HepG2 (cell line): ENCODE measurements around the gene EVA1A. TPM values are rescaled to one million over a fixed set of nuclear protein-coding genes. Genes with fewer than 3 reads are reported as not detected.

Source experiments
- ATM ChIP-seq: fragments of 450-650 bp; IDR thresholded peaks from 2 replicates; pipeline ENCODE4 v1.7.1; 2017; ENCODE audit warnings: mild to moderate bottlenecking, borderline replicate concordance
- CEBPB ChIP-seq: IDR thresholded peaks from 2 replicates; pipeline ENCODE4 v1.6.1; 2011; ENCODE audit warnings: low read depth, low read length, improper control_type of control experiment, borderline replicate concordance
- GMEB1 ChIP-seq: sonication (generic); formaldehyde crosslinking; IDR thresholded peaks from 2 replicates; pipeline ENCODE4 v1.5.1; 2020; ENCODE audit warnings: missing genetic modification reagents, mild to moderate bottlenecking, borderline replicate concordance
- GTF3A ChIP-seq: sonication (generic); formaldehyde crosslinking; conservative IDR thresholded peaks from 2 replicates; pipeline ENCODE4 v1.4.0; 2020; ENCODE audit warnings: mild to moderate bottlenecking, missing genetic modification reagents
- NFE2L1 ChIP-seq: sonication (generic); formaldehyde crosslinking; IDR thresholded peaks from 2 replicates; pipeline ENCODE4 v1.4.0; 2020; ENCODE audit warnings: missing genetic modification reagents, mild to moderate bottlenecking, borderline replicate concordance
- RBFOX2 ChIP-seq: fragments of 200-400 bp; formaldehyde crosslinking; IDR thresholded peaks from 2 replicates; pipeline ENCODE4 v1.6.1; 2017; ENCODE audit warnings: low read depth, mild to moderate bottlenecking, low read length
- SIX4 ChIP-seq: sonication (generic); formaldehyde crosslinking; IDR thresholded peaks from 2 replicates; pipeline ENCODE4 v1.4.0; 2020; ENCODE audit warnings: missing genetic modification reagents
- SNAI1 ChIP-seq: sonication (generic); formaldehyde crosslinking; IDR thresholded peaks from 2 replicates; pipeline ENCODE4 v1.5.0; 2020; ENCODE audit warnings: mild to moderate bottlenecking, missing genetic modification reagents, borderline replicate concordance
- SOX13 ChIP-seq, 3 experiments: fragments of 450-650 bp in 1 of 3; sonication (generic) in 1 of 3; formaldehyde crosslinking in 1 of 3; IDR thresholded peaks in 2 of 3; conservative IDR thresholded peaks in 1 of 3; 2 replicates each; pipeline versions ENCODE4 v1.5.0 to v1.6.1; 2016 to 2020; ENCODE audit warnings: antibody characterized with exemption in 1 of 3, mild to moderate bottlenecking in 1 of 3, missing compliant biosample characterization in 1 of 3, missing genetic modification reagents in 1 of 3, moderate library complexity in 1 of 3
- SOX5 ChIP-seq: IDR thresholded peaks from 2 replicates; pipeline ENCODE4 v1.6.1; 2016; ENCODE audit warnings: borderline replicate concordance
- U2AF1 ChIP-seq: fragments of 200-400 bp; formaldehyde crosslinking; optimal IDR thresholded peaks from 2 replicates; pipeline ENCODE3; 2017; ENCODE audit warnings: mild to moderate bottlenecking, low read depth, low read length
- ZBTB39 ChIP-seq: sonication (generic); formaldehyde crosslinking; IDR thresholded peaks from 2 replicates; pipeline ENCODE4 v1.5.0; 2020; ENCODE audit warnings: missing genetic modification reagents
- ZFP41 ChIP-seq: sonication (generic); formaldehyde crosslinking; IDR thresholded peaks from 2 replicates; pipeline ENCODE4 v1.4.0; 2020; ENCODE audit warnings: mild to moderate bottlenecking, missing genetic modification reagents, borderline replicate concordance
- ZNF441 ChIP-seq: sonication (generic); formaldehyde crosslinking; IDR thresholded peaks from 2 replicates; pipeline ENCODE4 v1.7.0; 2021; ENCODE audit warnings: missing genetic modification reagents, borderline replicate concordance
- ZNF674 ChIP-seq: sonication (generic); formaldehyde crosslinking; IDR thresholded peaks from 2 replicates; pipeline ENCODE4 v1.5.0; 2020; ENCODE audit warnings: low read depth, mild to moderate bottlenecking, missing genetic modification reagents
- ZNF709 ChIP-seq: sonication (generic); formaldehyde crosslinking; IDR thresholded peaks from 2 replicates; pipeline ENCODE4 v1.5.0; 2020; ENCODE audit warnings: mild to moderate bottlenecking, missing genetic modification reagents
- ZSCAN31 ChIP-seq: sonication (generic); formaldehyde crosslinking; IDR thresholded peaks from 2 replicates; pipeline ENCODE4 v1.5.0; 2020; ENCODE audit warnings: low read depth, mild to moderate bottlenecking, missing genetic modification reagents
- polyA plus RNA-seq, 8 experiments: library from polyadenylated mRNA; depleted of rRNA in 3 of 8; stranded (reverse) in 7 of 8; unstranded in 1 of 8; fragments of >200 nt; fragmentation: Illumina TruSeq in 4 of 8; extraction: Trizol in 4 of 8; gene quantifications; 2 replicates each; pipeline versions ENCODE4 v1.2.1 to v1.2.3, GENCODE V29; 2011 to 2016; ENCODE audit warnings: low read depth in 4 of 8, missing spikeins in 1 of 8, mixed read lengths in 1 of 8; ENCODE audit not compliant: insufficient read depth in 1 of 8
- total RNA-seq, 5 experiments: library from RNA; depleted of rRNA; stranded (reverse); fragments of >200 nt; fragmentation: Illumina TruSeq; extraction: Trizol; gene quantifications; 2 replicates each; pipeline ENCODE4 v1.2.3, GENCODE V29; 2016; ENCODE audit warnings: low read depth in 1 of 5
- TF ChIP-seq, protein P1 (sequence below): sonication (generic); formaldehyde crosslinking; IDR thresholded peaks from 2 replicates; pipeline ENCODE4 v1.4.0; 2020; ENCODE audit warnings: missing genetic modification reagents
- TF ChIP-seq, protein P2 (sequence below): sonication (generic); IDR thresholded peaks from 2 replicates; pipeline ENCODE4 v1.6.1; 2016; ENCODE audit warnings: low read depth, borderline replicate concordance

Gene EVA1A
- total and polyA plus RNA-seq, 2 of the 13 experiments (the other 11 are each of a cell fraction or from before 2014, with no cell fraction given) = 57.5 to 57.8 TPM

DNA sequence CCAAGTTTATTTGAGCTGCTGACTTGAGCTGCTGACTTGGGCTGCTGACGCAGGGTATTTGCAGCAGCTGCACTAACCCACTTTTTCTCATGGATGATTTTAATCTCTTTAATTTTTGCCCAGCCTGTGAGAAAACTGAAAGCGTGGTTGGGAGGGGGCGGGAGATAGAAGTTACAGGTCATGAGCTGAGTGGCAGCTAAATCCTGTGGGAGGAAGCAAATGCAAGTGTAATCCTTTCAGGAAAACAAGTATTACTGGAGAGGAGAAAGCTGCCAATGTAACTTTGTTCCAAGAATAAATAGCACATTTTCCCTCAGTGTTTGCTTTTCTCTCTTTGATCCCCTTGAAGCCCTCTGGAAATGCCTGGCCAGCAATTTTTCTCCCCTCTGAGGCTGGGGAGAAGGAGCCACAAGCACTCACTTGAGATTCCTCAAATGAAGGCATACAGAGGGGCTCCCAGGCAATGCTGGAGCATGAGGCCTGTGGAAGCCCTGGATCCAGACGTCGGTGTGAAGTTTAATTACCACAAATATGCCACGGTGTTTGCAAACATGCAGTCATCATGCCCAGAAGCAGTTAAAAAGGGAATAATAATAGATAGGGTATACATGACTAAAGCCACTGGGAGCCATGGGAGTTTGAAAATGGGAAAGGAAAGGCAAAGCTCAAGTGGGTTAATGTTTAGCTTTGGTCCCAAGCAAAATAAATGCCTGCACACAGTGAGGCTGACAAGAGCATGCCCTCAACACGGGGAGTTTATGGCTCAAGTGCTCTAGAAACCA is 10.4 kb upstream of the EVA1A start (continued):
- TF ChIP-seq NFE2L1 (CRISPR knock-in tag) = no peak
- TF ChIP-seq SOX13 (IDR thresholded peaks at IDR 0.05) = peak; percentile 47
- TF ChIP-seq SOX13 (CRISPR knock-in tag; conservative IDR thresholded peaks at IDR 0.05 in 1 of 2, IDR thresholded peaks at IDR 0.05 in 1 of 2) = peak; percentile 39 to 84; a peak in 2 of 4 replicates
- no peak for TF ChIP-seq U2AF1
- TF ChIP-seq GMEB1 (CRISPR knock-in tag) = peak; percentile 61; the same call in 1 of the 2 replicates
- peak; percentile 79; the same call in 1 of the 2 replicates for TF ChIP-seq SOX5
- TF ChIP-seq RBFOX2 = peak; percentile 85
- no peak for TF ChIP-seq ZNF674
- TF ChIP-seq, protein P1, sequence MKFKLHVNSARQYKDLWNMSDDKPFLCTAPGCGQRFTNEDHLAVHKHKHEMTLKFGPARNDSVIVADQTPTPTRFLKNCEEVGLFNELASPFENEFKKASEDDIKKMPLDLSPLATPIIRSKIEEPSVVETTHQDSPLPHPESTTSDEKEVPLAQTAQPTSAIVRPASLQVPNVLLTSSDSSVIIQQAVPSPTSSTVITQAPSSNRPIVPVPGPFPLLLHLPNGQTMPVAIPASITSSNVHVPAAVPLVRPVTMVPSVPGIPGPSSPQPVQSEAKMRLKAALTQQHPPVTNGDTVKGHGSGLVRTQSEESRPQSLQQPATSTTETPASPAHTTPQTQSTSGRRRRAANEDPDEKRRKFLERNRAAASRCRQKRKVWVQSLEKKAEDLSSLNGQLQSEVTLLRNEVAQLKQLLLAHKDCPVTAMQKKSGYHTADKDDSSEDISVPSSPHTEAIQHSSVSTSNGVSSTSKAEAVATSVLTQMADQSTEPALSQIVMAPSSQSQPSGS (CRISPR knock-in tag) = peak; percentile 37; the same call in 1 of the 2 replicates
- TF ChIP-seq SIX4 = no peak
- no peak for TF ChIP-seq ATM
- TF ChIP-seq CEBPB = no peak
- TF ChIP-seq, protein P2, sequence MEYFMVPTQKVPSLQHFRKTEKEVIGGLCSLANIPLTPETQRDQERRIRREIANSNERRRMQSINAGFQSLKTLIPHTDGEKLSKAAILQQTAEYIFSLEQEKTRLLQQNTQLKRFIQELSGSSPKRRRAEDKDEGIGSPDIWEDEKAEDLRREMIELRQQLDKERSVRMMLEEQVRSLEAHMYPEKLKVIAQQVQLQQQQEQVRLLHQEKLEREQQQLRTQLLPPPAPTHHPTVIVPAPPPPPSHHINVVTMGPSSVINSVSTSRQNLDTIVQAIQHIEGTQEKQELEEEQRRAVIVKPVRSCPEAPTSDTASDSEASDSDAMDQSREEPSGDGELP = peak; percentile 67; the same call in 1 of the 2 replicates
- TF ChIP-seq SNAI1 = no peak
- TF ChIP-seq ZBTB39 (CRISPR knock-in tag) = no peak
- no peak for TF ChIP-seq GTF3A (CRISPR knock-in tag)
- peak; percentile 32; the same call in 1 of the 2 replicates for TF ChIP-seq ZNF709 (CRISPR knock-in tag)
- no peak for TF ChIP-seq ZFP41
- peak; percentile 77; the same call in 1 of the 2 replicates for TF ChIP-seq ZNF441 (CRISPR knock-in tag)
- TF ChIP-seq ZSCAN31 (CRISPR knock-in tag) = 0 out of 2 replicates have a peak, but pooled peaks have one; percentile 52
